PC-9 (cell line): ENCODE measurements around the gene RGS3. TPM values are rescaled to one million over a fixed set of nuclear protein-coding genes. Genes with fewer than 3 reads are reported as not detected.

Experiments used
- BruUV-seq: library from RNA; stranded (reverse); fragments of 400-500 nt; replicated peaks from 2 replicates; lab custom pipeline; 2021; lab: Mats Ljungman, UMichigan
- CTCF ChIA-PET: fragments of 300-600 bp; sonication (Branson Sonifier 250); formaldehyde crosslinking; loops from one replicate; lab custom pipeline; 2022; ENCODE audit warnings: antibody characterized with exemption; lab: Charles Lee
- POLR2A ChIA-PET: fragments of 300-600 bp; sonication (Branson Sonifier 250); formaldehyde crosslinking; loops from one replicate; lab custom pipeline; 2022; ENCODE audit warnings: antibody characterized with exemption; ENCODE audit not compliant: unreplicated experiment; lab: Charles Lee
- DNase-seq, 2 experiments: peaks; one replicate each; pipeline versions ENCODE4 v3.0.0 to v3.0.0-alpha.2; 2015 to 2022; ENCODE audit warnings: mixed read lengths in 1 of 2
- H2AFZ ChIP-seq: fragments of 200-600 bp; sonication (generic); 2 replicates; pipeline ENCODE4 v1.8.1; 2017; ENCODE audit warnings: antibody characterized with exemption
- H3F3A ChIP-seq: fragments of 200-600 bp; sonication (generic); 2 replicates; pipeline ENCODE4 v1.8.1; 2017; ENCODE audit warnings: antibody characterized with exemption, mild to moderate bottlenecking, low read depth; ENCODE audit not compliant: insufficient read depth
- H3K27ac ChIP-seq: fragments of 200-600 bp; sonication (generic); 2 replicates; pipeline ENCODE4 v1.6.1; 2016; ENCODE audit warnings: mixed run types
- H3K27me3 ChIP-seq: fragments of 200-600 bp; sonication (generic); 2 replicates; pipeline ENCODE4 v1.6.1; 2016; ENCODE audit warnings: low read depth, mixed run types; ENCODE audit not compliant: insufficient read depth
- H3K36me3 ChIP-seq: fragments of 200-600 bp; sonication (generic); 2 replicates; pipeline ENCODE4 v1.6.1; 2016; ENCODE audit warnings: low read depth, mixed run types
- H3K4me1 ChIP-seq: fragments of 200-600 bp; sonication (generic); replicated peaks from 2 replicates; pipeline ENCODE4 v1.6.1; 2016; ENCODE audit warnings: mixed run types; ENCODE audit not compliant: insufficient read depth
- H3K4me2 ChIP-seq: fragments of 200-600 bp; sonication (generic); 2 replicates; pipeline ENCODE4 v1.6.1; 2017; ENCODE audit warnings: mixed run types
- H3K4me3 ChIP-seq: fragments of 200-600 bp; sonication (generic); 2 replicates; pipeline ENCODE4 v1.6.1; 2016; ENCODE audit warnings: mixed run types
- H3K79me2 ChIP-seq: fragments of 200-600 bp; sonication (generic); 2 replicates; pipeline ENCODE4 v1.6.1; 2017; ENCODE audit warnings: low read depth, mixed run types
- H3K9me2 ChIP-seq: fragments of 200-600 bp; sonication (generic); 2 replicates; pipeline ENCODE4 v1.8.1; 2017; ENCODE audit warnings: mild to moderate bottlenecking; ENCODE audit not compliant: insufficient read depth
- H3K9me3 ChIP-seq: fragments of 200-600 bp; sonication (generic); 2 replicates; pipeline ENCODE4 v1.8.1; 2016; ENCODE audit warnings: low read depth; ENCODE audit not compliant: insufficient read depth
- H4K20me1 ChIP-seq: fragments of 200-600 bp; sonication (generic); 2 replicates; pipeline ENCODE4 v1.8.1; 2017; ENCODE audit not compliant: insufficient read depth
- CTCF ChIP-seq: fragments of 200-600 bp; sonication (generic); conservative IDR thresholded peaks from 2 replicates; pipeline ENCODE4 v1.6.1; 2017; ENCODE audit warnings: mixed run types, antibody characterized with exemption, mild to moderate bottlenecking, moderate library complexity
- EZH2 ChIP-seq: fragments of 200-600 bp; sonication (generic); IDR thresholded peaks from 2 replicates; pipeline ENCODE4 v1.8.0; 2017; ENCODE audit warnings: antibody characterized with exemption, low read depth
- intact Hi-C: fragments of 100-400 bp; cut with micrococcal nuclease; formaldehyde crosslinking; loops from one replicate; pipeline ENCODE4 v1.10.0; 2022; ENCODE audit not compliant: unreplicated experiment
- total RNA-seq: library from RNA; stranded (reverse); gene quantifications from 2 replicates; pipeline ENCODE4 v1.2.3, GENCODE V29; 2021

Gene RGS3
- total RNA-seq, 1 experiment from 2014 or later = 75.8 TPM

GRCh38 chr9:113421726-113422125, 41.8 kb upstream of the RGS3 start:
- Histone ChIP-seq H3K9me3 (no peaks in the 10 kb centered on the region), H4K20me1 (no peaks in the 10 kb centered on the region), H3K4me2 (no peak overlapping the region), H2AFZ (no peak overlapping the region), H3K4me3 (no peak overlapping the region), H3K36me3 (no peaks in the 10 kb centered on the region), H3K4me1 (no peaks in the 10 kb centered on the region), H3K27ac (no peak overlapping the region), H3F3A (no peaks in the 10 kb centered on the region), H3K79me2 (no peaks in the 10 kb centered on the region), H3K9me2 (no peaks in the 10 kb centered on the region), H3K27me3 (no peaks in the 10 kb centered on the region)
- DNase-seq = no peak
- TF ChIP-seq EZH2 = no peak
- TF ChIP-seq CTCF = no peak
- POLR2A ChIA-PET = no interaction called here
- CTCF ChIA-PET = no interaction called here
- intact Hi-C loops = no loop called here
- no TSS peak for BruUV-seq

- POLR2A ChIA-PET = no interaction called here
- H3K4me2 ChIP-seq = no peak overlapping the region
- CTCF ChIA-PET = no interaction called here
- no peaks in the 10 kb centered on the region for H3K27me3 ChIP-seq
- intact Hi-C loops = no loop called here
- H2AFZ ChIP-seq = no peak overlapping the region
- no peaks in the 10 kb centered on the region for H3K79me2 ChIP-seq
- no peaks in the 10 kb centered on the region for H3K4me1 ChIP-seq
- H3K27ac ChIP-seq = no peak overlapping the region
- TF ChIP-seq EZH2 (no peak), CTCF (no peak)
- no peaks in the 10 kb centered on the region for H4K20me1 ChIP-seq
- no peaks in the 10 kb centered on the region for H3K9me2 ChIP-seq
- no peaks in the 10 kb centered on the region for H3K9me3 ChIP-seq
- no peaks in the 10 kb centered on the region for H3F3A ChIP-seq
- H3K36me3 ChIP-seq = no peaks in the 10 kb centered on the region
- no TSS peak for BruUV-seq
- H3K4me3 ChIP-seq = no peak overlapping the region
- no peak for DNase-seq
Observed at GRCh38 chr9:113425072-113425471, 38.5 kb upstream of the RGS3 start.

- intact Hi-C loops = no loop called here
- H4K20me1 ChIP-seq = no peaks in the 10 kb centered on the region
- H3K36me3 ChIP-seq = no peaks in the 10 kb centered on the region
- H3K27ac ChIP-seq = no peak overlapping the region
- no peak for DNase-seq
- POLR2A ChIA-PET = no interaction called here
- H3K4me2 ChIP-seq = no peak overlapping the region
- H3K79me2 ChIP-seq = no peaks in the 10 kb centered on the region
- H3K9me2 ChIP-seq = no peaks in the 10 kb centered on the region
- no peak overlapping the region for H2AFZ ChIP-seq
- H3K4me1 ChIP-seq = no peaks in the 10 kb centered on the region
- H3K27me3 ChIP-seq = no peaks in the 10 kb centered on the region
- CTCF ChIA-PET = interaction anchor here (0.6 kb wide), 1 partner anchor 393 kb away, joined by 12 read pairs; no protein-coding TSS in a partner anchor
- no peak overlapping the region for H3K4me3 ChIP-seq
- TF ChIP-seq EZH2 = no peak
- no peak for TF ChIP-seq CTCF
- H3K9me3 ChIP-seq = no peaks in the 10 kb centered on the region
- no TSS peak for BruUV-seq
- no peaks in the 10 kb centered on the region for H3F3A ChIP-seq
Observed at GRCh38 chr9:113426701-113427100, 36.8 kb upstream of the RGS3 start.
